Loucy (cell line): Measurements from ENCODE around the gene PTPRT.

Source experiments
- CTCF ChIP-seq: fragments of 200-600 bp; sonication (generic); conservative IDR thresholded peaks from 2 replicates; pipeline ENCODE4 v1.5.1; 2014; ENCODE audit warnings: mild to moderate bottlenecking, antibody characterized with exemption, low read length
- EZH2phosphoT487 ChIP-seq: fragments of 200-600 bp; IDR thresholded peaks from 2 replicates; pipeline ENCODE4 v1.6.1; 2018; ENCODE audit warnings: antibody characterized with exemption, mild to moderate bottlenecking, moderate library complexity, borderline replicate concordance

- no peak for TF ChIP-seq CTCF
- no peak for TF ChIP-seq EZH2phosphoT487
Observed at GRCh38 chr20:43009532-43009931, 180.2 kb downstream of the PTPRT start.
